ENCODE data around the gene SMCP.

Gene SMCP, protein sequence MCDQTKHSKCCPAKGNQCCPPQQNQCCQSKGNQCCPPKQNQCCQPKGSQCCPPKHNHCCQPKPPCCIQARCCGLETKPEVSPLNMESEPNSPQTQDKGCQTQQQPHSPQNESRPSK

DNA sequence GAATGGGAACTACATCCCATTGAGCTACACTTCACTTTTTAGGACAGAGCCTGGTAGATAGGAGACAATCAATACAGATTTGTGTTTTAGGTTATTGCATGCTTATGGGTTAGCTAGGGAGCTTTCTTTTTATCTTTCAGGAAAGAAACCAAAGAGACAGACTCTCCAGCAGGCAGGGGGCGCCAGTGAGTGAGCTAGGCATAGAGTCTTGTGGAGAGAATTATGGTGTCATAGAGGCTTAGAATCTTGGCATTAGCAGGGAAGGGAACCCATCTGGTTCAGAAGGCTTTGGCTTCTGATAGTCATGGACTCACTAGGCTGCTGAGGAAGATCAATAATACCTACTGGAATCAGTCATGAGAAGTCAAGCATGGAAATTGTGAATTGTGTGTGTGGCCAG lies at the start of gene SMCP:
Gene SMCP, plus strand, starts transcription at position 281 of the 400 bp plus-strand sequence. CDS start 6,101 bp downstream, outside the sequence.
- no peak for DNase-seq

DNA sequence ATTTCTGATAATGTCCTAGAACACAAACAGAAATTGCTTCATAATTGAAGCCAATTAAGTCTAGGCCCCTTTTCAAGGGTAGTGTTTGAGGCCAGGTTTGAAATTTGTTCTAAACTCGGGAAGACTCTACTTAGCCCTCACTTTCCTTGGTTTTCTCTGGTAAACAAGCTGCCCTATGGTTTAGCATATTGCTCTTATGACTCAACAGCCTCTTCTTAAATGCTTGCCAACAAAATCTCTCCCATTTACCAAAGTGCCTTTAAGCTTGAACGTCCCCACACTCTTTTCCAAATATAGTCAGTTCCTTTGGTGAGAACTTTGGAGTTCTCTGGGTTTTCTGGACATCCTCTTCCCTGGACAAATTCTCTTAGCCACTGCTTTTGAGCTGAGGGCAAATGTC lies 41.3 kb upstream of the SMCP start:
- DNase-seq = no peak

DNA sequence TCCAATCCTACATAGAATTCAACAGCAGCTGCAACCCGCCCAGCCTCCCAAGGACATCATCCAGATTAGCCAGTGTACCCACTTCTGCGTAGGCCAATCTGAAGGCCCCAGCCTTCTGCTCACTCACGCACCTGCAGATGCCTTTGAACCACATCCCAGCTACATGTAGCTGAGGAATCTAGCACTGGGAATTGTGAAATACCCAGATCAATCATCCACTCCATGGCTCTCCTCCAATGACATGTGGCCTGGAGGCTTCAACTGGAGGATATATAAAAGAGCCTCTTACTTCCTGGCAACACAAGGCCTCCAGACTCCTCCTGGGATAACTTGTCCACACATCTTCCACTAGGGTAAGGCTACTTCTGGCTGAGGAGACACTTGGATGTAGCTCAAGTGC lies 35.6 kb upstream of the SMCP start, which contains the start of gene LCE6A:
Gene LCE6A, plus strand, starts transcription at position 301 of the 400 bp plus-strand sequence. CDS start 665 bp downstream, outside the sequence.
- DNase-seq = no peak

DNA sequence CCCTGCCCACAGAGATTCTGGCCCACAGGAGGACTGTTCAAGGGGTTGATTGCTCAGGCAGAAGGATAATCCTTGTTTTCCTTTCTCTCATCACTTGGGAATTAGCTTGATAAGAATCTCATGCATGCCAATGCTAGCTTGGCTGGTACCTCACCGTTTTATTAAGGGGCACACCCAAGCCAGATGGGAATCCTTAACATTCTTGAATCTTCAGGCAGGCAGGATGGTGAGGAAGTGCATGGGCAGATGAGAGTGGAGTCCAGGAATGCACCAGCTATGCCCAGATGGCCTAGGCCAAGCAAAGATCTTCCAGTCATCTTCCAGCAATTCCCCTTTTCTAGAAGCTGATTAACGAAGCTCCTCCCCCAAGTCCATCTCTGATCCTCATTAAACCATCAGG lies 22.5 kb upstream of the SMCP start:
- DNase-seq = no peak

DNA sequence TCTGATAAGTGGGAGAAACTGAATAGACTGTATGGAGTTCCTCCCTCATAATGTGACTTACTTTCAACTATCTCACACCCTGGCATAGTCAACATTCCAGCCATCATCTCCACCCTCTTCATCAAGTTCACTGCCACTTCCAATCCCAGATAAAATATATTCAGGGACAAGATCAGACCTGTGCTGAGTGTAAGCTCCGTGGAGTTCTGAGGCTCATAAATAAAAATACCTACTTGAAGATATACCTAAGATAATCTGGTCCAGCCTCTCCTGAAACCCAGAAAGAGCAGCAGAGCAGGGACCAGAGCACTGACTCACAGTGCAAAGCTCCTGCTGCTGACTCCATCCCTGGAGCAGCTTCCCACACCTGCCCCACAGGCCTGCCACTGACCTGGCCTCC lies 20.1 kb upstream of the SMCP start:
- DNase-seq = no peak

DNA sequence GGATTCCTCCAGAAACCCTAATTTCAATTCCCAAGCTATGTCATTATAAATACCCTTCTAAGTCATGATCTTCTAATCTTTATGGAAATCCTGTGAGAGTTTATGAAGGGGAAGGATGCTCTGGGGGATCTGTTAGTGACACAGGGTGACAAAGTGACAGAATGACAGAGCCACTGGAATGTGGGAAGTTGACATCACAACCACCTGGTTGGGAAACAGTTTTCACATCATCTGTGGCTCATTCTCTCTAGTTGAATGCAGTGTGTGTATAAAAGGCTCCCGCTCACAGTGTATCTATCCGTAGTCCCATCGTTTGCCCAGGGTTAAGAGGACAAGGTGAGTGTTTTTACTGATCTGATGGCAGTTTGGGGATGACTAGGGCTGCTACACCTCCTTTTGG lies 18.4 kb upstream of the SMCP start, which contains the start of gene LCE7A:
Gene LCE7A, plus strand, starts transcription at position 301 of the 400 bp plus-strand sequence. CDS start 702 bp downstream, outside the sequence.
- no peak for DNase-seq

DNA sequence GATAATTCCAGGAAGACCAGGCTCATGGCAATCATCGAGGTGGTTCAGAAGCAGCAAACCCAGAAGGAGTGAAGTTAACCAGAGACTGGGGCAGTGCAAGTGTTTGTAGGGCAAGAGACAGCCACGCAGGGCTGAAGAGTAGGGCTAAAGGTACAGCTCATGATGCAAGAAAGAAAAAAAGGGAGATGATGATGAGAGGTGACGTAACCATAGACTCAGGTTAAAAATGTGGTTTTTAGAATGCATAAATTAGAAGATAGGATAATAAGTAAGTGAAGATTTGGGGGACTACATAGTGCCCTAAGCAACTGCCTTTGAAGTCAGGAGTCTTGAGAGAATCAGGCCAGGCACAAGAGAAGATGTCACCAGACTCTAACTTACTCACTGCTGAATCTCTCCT lies 18.0 kb upstream of the SMCP start:
- DNase-seq = no peak

DNA sequence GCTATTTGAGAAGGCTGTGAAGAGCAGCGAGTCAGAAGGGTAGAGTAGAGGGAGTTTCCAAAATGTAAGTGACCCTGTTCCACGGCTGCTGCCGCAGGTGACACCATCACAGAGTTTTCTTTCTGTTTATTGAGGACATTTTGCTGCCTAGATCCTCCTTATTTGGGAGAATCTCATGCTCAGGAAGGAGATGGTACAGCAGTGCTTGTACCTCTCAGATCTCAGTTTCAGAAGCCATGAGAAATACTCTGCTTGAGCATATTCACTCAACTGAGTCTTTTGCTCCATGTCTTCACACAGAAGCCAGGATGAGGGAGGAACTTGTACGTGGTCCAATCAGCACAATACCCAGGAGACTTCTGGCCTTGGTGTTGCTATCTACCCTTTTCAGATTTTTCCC lies 16.7 kb upstream of the SMCP start:
- no peak for DNase-seq

DNA sequence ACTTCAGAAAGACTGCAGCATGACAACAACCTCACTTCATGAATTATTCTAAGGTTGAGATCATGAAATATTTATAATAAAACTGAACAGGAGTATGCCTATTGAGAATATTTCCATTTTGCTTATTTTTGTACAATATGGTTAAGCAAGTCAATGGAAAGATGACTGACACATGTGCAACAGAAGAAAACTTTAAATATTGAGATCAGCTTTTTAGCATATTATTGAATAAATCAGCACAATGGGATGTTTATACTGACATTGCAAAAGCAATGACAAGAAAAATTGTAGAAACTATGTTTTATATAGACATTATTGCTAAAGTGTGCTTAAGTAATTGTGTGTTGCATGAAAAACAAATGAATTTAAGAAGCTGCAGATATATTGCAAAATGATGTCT lies 13.7 kb upstream of the SMCP start:
- no peak for DNase-seq

DNA sequence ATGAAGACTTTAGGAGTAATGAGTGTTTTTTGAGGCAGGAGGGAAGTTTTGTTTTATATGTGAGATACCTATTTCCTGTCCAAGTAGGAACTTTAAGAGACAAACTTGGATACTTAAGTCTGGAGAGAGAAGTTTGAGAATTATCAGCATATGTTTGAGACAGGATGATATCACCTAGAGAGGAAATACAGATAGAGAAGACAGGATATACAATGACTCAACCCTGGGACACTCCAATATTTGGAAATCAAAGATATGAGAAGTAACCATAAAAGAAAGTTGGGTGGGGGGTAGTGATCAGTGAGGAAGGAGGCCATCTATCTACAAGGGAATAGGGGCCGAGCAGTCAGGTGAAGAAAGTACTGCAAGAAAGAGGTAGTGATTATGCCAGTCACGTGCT lies 11.8 kb upstream of the SMCP start:
- no peak for DNase-seq

DNA sequence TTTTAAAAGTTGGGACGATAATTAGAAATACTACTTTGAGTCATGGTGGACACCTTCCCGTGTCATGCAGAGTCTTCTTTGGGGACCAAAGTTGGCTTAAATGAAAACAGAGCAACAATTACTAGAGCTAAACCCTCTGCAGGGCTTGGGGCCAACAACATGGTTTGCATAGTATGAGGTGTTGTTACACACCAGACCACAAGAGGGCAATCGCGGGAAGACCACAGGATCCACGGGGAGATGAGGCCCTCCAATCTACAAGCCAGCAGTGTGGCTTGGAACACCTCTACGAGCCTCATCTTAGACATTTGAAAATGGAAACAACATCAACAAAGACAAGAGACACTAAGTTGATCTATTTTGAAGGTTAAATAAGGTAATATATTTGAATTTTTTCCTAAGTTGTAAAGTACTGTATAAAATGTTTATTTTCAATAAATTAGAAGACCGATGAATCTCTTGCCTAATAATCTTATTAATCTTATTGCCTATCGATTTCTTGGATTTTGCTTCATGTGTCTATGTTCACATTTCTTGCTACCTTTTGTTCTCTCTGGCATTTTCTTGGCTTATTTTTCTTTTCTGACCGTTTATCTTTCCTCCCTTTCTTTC lies 8.2 kb upstream of the SMCP start:
- DNase-seq = peak; percentile 4

DNA sequence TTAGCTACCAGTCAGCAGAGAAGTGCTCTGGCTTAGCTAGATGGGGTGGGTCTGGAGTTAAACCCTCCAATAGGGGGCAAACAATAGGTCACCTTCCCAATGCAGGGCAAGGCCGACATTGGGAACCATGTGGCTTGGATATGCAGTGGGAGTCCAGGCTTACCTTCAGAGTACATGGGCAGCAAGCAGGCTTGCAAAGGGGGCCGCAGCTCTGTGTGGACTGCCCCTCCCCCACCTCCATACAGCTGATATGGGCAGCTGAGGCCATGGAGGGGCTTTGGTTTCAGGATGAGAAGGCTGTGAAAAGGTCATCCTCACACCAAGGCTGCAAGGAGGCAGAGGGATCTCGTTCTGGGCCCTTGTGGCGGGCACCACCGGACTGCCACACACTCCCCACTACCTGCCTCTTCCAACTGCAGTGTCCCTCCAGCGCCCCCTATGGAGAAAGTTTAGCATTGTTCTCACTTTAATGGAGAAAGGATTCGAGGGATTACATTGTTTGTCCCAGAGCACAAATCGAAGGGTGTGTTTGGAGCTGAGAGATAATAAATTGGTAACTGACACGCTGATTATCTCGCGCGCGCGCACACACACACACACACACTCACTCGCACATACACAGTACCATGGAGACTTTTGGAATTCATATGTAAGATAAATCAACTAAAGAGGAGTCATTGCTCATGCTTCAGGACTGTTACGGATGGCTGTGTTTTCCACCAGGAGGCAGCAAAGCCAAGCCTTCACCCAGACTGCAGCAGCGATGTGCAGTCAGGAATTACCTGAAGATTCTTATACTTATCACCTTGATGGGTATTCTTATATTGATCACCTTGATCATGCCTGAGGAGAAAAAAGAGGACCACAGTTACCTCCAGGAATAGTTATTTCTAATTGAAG lies 7.0 kb upstream of the SMCP start:
- no peak for DNase-seq

DNA sequence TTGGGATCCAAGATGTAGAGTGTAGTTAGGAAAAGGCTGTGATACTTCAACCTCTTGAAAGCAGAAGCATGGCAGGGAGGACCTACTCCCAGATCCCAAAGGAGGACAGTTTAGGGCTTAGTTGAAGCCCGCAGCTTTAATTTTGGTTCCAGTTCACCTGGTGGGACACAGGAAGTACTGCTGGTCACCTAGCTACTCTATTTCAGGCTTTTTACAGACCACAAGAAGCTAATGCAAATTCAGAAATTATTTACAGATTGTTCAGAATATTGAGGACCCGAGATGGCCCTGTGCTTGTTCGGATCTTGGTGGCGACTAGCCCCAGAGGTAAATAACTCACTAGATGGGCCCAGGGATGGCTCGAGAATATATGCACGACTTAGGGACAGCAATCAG lies 6.4 kb upstream of the SMCP start:
- DNase-seq = no peak

DNA sequence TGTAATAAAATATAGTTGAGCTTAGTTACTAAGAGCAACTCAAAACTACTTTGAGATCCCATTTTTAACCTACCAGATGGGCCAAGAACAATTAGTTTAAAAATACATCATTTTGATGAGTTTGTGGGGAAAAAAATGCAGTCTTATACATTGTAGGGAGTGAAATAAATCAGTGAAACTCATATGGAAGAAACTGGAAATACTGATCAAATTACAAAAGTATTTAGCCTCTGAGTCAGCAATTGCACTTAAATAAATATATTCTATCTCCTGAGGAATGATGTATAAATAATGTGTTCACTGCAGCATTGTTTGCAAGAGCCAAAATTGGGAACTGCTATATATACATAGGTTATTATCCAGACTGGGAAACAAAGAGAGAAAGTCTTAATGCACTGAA lies 4.6 kb upstream of the SMCP start:
- DNase-seq = no peak

DNA sequence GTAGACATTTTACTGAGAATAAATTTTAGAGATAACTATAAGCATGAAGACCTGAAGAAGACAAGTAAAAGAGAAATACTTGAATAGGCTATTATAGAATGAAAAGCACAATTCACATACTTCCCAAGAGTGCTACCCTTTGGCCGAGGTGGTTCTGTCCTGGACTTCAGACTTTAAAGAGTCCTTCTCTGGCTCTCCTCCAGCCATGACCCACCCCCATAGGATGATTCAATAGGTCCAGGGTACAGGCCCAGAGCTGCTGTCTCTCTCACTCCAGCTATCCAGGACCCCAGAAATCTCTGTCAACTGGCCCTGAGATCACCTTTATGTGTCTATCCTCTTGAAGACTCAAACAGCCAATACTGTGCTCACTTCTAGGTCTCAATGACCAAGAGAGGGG lies 1.3 kb upstream of the SMCP start:
- DNase-seq = no peak

DNA sequence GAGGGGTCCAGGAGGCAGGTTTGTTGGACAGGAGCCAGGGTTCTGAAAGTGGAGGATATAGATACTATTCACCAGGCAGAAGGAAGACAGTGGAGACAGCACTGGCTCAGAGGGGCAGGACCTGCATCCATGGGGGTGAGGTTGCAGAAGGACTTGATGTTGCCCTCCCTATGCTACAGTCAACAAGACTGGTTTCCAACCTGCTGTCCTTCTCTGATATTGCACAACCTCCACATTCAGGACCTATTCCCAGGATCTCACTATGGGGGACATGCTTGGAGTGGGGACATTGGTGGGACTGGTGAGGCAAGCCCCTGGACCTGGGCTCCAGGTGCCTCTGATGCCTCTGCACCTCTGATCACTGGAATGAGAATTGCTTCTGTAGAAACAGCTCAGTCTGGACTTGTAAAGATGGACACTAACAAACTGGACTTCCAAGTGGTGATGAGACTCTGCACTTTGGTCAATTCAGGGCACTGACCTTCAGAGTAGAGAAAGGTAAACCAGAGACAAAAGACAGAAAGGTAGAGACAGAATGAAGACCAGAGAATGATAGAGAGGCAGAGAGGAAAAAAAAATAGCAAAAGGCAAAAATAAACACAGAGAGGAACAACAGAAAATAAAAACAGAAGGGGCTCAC lies 1.6 kb downstream of the SMCP start:
- no peak for DNase-seq

DNA sequence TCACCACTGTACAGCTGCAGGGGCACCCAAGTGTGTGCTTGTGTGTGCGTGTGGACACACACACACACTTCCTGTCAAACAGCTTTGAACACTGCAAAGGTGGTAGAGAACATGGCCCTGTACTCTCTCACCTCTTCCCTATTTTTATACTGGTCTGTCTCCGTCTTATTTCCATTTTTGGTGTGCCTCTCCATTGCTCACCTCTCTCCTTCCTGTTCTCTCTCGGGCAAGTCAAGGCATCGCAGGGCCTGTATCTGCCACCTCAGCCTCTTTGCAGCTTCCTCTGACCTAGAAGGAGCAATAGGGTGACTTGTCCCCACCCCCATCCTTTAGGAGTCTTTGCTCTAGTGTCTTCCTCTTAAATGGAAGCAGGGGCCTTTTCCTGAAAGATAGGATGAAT lies 2.2 kb downstream of the SMCP start:
- DNase-seq = no peak

DNA sequence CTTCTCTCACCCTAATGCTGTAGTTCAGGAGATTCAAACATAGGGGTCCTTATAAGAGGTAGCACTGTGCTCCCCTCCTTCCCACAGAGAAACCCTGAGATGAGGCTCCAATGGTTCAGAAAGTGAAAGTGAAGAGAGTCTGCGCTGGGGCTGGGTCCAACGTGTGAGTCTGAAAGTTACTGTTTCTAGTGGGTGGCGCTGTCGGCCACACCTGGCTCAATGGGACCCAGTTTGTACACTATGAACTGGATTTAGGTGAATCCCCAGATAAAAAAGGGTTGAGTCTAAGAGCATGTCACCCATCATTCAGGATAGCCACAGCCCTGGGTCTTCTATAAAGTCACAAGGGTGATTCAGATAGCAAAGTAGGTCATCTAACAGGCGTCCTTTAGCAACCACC lies 2.8 kb downstream of the SMCP start:
- no peak for DNase-seq

DNA sequence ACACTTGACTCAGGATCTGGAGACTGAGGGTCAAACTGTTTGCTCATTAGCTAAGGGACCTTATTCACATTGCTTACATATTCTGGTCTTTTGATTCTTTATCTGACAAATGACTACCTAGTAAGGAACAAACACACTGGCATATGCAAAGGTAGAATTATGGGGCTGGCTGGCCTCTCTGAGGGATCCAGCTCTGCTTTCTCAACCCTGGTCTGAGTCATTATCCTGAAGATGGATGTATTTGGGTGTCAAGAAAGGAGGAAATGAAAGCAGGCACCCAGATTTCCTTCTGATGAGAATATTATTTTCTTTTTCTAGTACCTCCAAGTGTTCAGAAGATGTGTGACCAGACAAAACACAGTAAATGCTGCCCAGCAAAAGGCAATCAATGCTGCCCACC lies 6.0 kb downstream of the SMCP start:
- no peak for DNase-seq

DNA sequence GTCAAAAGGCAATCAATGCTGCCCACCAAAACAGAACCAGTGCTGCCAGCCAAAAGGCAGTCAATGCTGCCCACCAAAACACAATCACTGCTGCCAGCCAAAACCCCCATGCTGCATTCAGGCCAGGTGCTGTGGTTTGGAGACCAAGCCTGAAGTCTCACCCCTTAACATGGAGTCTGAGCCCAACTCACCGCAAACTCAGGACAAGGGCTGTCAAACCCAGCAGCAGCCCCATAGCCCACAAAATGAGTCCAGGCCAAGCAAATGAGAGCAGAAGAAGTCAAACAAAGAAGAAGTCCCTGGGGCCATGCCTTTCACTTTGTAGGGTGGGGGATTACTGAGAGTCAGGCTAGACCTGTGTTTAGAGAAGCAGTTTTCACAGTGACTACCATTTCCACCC lies 6.4 kb downstream of the SMCP start:
- DNase-seq = no peak

DNA sequence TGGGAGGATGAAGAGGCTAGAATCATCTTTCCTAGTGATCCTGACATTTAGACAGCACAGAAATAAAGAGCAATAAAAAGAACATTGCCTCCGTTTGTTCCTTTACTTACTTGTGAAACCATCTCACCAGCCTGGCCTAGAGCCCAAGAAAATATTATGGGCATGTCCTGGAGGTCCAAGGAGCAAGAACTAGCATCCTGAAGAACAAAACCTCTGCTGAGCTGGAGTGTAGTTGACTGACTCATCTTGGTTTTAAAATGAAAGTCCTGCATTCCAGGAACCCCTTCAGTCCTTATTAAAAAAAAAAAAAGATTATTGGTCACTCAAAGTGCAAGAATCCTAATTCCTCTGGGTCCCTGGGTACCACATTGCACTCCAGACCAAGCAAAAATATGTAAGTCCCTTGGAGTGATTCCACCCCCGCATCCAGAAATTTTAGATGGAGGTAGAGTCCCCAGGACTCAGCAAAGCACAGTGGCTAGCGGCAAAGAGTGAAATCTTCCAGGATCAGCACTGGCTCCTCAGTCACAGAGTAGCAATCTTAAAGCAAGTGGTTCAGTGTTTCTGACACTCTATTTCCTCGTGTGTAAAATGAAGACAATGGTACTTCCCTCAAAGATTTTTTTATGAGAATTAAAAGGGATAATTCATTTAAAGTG lies 7.0 kb downstream of the SMCP start:
- no peak for DNase-seq

DNA sequence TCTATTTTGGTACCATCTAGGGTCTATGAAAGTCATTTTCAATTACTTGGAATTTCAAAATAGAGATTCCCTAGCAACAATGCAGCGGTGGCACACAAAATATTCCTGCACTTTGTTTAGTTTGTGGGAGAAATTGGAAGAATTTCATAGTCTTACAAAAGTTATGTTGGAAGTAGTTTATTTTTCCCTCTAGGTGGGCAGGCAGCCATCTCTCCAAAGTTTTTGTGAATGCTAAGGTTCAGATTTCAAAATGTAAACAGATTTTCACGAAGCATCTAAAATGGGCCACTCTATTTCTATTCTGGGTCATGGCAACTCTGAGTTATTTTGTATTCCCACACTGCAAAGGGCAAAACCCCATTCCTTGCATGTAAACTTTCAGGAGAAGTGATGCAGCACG lies 8.0 kb downstream of the SMCP start:
- DNase-seq = no peak
